HG03175 (cell line): ENCODE measurements around the gene CNTN1.

Experiments
- ATAC-seq: cut with Tn5 transposase; IDR thresholded peaks from one replicate; pipeline ENCODE4 v1.9.1; 2021; ENCODE audit warnings: mild to moderate bottlenecking, moderate library complexity; ENCODE audit not compliant: unreplicated experiment

CNTN1 gene

DNA sequence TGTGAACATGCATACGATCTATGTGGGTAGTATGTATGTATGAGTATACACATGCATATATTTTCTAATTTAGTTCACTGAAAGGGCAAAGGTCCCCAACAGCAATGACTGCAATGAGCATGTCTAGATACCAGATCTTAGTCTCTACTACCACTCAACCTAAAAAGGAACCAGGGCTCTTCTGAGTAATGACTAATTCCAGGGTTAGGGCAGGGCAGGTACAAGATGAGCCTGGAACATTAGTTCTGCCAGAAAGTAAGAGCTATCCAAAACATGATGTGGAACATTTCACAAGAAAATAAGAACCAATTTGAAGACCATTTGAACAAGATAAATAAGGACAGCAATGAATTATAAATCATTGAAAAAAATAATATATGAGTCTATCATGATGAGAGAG, 404.6 kb downstream of the CNTN1 start:
- no peak for ATAC-seq

DNA sequence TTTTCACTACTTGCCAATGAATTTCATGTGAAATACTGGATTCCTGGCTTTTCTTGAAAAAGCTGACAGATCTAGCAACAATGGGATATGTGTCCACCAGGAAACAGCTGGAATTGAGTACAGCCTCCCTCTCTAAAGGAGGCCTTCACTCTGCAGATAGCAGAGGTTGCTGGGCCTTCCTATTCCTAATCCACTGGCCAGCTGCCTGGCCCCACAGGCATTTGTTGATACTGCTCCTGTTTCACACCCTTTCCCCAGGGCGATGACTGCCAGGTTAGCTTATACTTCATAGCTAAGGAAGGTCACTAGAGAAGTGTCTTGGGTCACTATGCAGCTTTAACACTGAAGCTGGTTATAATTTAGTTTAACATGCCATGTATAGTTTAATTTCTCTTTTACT, 408.3 kb downstream of the CNTN1 start:
- no peak for ATAC-seq

GRCh38 chr12:41101806-41102205, 409.6 kb downstream of the CNTN1 start:
- no peak for ATAC-seq

DNA sequence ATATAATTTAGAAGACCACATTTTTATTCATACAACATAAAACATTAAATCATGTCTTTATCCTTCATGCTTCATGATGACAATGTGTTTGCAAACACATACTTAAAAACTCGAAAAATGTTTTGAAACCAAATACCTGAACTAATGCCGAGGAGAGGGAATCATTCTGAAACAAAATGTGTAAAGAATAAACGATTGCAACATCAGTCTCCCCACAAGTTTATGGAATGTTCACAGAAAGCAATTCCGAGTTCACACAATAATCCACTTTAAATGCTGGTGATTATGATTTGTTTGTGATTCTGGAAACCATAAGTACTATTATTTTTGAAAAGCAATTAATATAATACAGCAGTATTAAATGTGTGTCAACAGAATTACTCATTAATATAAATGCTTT, 411.4 kb downstream of the CNTN1 start:
- ATAC-seq, result no peak

- no peak for ATAC-seq
These were observed 414.1 kb downstream of the CNTN1 start for GRCh38 chr12:41106315-41106714.

DNA sequence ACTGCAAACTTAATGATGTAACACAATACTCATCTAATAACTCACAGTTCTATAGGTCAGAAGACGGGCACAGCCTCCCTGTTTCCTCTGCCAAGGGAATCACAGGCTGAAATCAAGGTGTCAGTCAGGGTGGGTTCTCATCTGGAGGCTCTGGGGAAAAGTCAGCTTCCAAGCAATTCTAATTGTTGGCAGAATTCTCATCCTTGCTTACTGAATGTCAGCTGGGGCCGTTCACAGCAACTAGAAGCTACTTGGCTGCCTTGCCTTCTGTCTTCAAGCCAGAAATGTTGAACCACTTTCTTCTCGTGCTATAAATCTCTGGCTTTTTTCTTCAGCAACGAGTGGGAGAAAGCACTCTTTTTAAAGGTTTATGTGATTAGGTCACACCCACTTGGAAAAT, 415.8 kb downstream of the CNTN1 start:
- ATAC-seq, result no peak

- no peak for ATAC-seq
These were observed 420.7 kb downstream of the CNTN1 start for GRCh38 chr12:41112903-41113302.

DNA sequence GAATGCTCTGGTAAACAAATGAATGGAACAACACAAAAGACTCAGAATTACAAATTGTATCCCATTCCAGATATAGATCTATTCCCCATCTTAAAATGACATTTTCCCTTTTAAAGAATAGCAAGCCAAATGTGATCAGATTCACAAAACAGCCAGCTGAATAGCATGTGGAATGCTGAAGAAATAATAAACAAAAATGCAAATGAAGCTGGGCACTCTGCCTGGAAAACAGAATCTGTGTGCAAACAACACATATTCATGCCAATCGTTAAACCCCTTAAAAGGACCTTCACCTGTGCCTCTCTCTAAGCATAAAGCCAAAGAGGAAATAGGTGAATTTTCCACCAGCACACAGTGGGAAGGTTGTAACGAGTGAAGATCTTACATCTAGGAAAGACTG, 428.0 kb downstream of the CNTN1 start:
- no peak for ATAC-seq

DNA sequence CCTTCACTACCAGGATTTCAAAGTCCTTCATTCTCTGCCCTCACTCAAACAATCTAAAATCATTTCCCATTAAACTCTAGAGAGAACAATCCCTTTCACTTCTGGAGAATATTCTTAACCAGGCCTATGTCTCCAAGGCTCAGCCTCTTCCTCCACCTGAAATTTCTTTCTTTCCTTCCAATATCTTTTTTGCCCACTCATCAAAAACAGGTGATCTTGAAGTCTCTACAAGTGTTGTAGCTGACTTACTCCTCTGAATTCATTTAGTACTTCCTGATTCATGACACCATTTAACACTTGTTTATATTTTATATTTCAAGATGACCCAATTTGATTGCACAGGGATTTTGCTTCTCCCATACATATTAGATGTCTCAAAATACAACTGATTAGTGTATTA, 429.1 kb downstream of the CNTN1 start:
- no peak for ATAC-seq
